HUES48 (cell line): ENCODE data around the gene PRKX.
A peak's percentile ranks its signal among the peaks of the same experiment; 100 is the strongest.
"Not testable (repeated sequence)": the region's sequence is repeated elsewhere in the genome, so short reads cannot be mapped to it uniquely, and the experiment has no call there.

Experiments used
- H3K27ac ChIP-seq: one replicate; pipeline ENCODE4 v1.7.0; 2013; ENCODE audit warnings: low read depth, low read length, inconsistent platforms
- H3K27me3 ChIP-seq: 2 replicates; pipeline ENCODE4 v1.6.1; 2013; ENCODE audit warnings: mild to moderate bottlenecking, low read length; ENCODE audit not compliant: control insufficient read depth, insufficient read depth
- H3K36me3 ChIP-seq: 2 replicates; pipeline ENCODE4 v1.6.1; 2013; ENCODE audit warnings: low read length; ENCODE audit not compliant: control insufficient read depth, insufficient read depth
- H3K4me1 ChIP-seq: 2 replicates; pipeline ENCODE4 v1.6.1; 2013; ENCODE audit warnings: mild to moderate bottlenecking, low read length; ENCODE audit not compliant: control insufficient read depth, insufficient read depth
- H3K4me3 ChIP-seq: 2 replicates; pipeline ENCODE4 v1.5.1; 2013; ENCODE audit warnings: mild to moderate bottlenecking, low read depth, low read length
- H3K9ac ChIP-seq: 2 replicates; pipeline ENCODE4 v1.6.1; 2013; ENCODE audit warnings: mild to moderate bottlenecking, low read depth, low read length, moderate library complexity
- H3K9me3 ChIP-seq: 2 replicates; pipeline ENCODE4 v1.6.1; 2013; ENCODE audit warnings: low read length; ENCODE audit not compliant: control insufficient read depth, insufficient read depth

The PRKX gene

DNA sequence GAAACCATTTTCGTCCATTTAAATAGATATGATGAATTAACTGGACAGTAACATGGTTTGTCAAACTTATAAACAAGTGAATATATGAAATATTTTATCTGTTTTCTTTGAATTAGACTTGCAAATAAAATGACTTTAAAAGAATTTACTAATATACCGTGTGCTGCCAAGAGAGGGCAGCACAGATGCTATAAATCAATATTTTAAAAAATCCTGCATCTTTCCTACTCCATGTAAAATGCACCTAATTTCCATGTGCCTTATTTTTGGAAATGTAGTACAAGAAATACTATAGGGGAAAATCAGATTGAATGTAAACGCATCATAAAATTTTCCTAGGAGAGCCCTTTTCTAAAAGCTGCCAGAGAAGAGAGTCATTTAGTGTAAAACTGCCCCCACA, 62.2 kb downstream of the PRKX start:
- Histone ChIP-seq H3K27me3 (no peaks in the 10 kb centered on the region), H3K9me3 (no peaks in the 10 kb centered on the region), H3K4me3 (no peak overlapping the region), H3K27ac (no peak overlapping the region), H3K9ac (no peak overlapping the region), H3K4me1 (no peaks in the 10 kb centered on the region), H3K36me3 (peaks cover 60% of the 10 kb centered on the region)

DNA sequence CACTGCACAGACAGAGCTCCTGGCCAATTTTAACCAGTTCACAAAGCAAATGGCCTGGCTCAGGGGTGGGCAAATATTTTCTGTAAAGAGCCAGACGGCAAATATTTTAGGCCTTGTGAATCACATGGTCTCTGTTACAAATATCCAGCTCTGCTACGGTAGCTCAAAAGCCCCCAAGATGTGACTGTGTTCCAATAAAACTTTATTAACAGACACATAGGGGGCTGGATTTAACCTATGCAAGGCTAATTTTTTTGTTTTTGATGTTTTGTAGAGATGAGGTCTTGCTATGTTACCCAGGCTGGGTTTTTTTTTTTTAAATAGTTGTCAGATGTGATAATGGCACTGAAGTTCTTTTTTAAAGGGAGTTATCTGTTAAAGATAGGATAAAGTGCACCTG, 65.4 kb downstream of the PRKX start:
- no peak overlapping the region for H3K4me3 ChIP-seq
- H3K4me1 ChIP-seq = no peaks in the 10 kb centered on the region
- no peaks in the 10 kb centered on the region for H3K27me3 ChIP-seq
- peaks cover 52% of the 10 kb centered on the region for H3K36me3 ChIP-seq
- no peaks in the 10 kb centered on the region for H3K9me3 ChIP-seq
- H3K9ac ChIP-seq = no peak overlapping the region
- no peak overlapping the region for H3K27ac ChIP-seq

GRCh38 chrX:3639858-3640631, 73.4 kb downstream of the PRKX start:
- Histone ChIP-seq H3K27ac (peak overlapping the region; percentile 38), H3K36me3 (peaks cover 40% of the 10 kb centered on the region)
- not testable (repeated sequence) for H3K4me1 ChIP-seq, H3K9me3 ChIP-seq, H3K27me3 ChIP-seq, H3K4me3 ChIP-seq, H3K9ac ChIP-seq

DNA sequence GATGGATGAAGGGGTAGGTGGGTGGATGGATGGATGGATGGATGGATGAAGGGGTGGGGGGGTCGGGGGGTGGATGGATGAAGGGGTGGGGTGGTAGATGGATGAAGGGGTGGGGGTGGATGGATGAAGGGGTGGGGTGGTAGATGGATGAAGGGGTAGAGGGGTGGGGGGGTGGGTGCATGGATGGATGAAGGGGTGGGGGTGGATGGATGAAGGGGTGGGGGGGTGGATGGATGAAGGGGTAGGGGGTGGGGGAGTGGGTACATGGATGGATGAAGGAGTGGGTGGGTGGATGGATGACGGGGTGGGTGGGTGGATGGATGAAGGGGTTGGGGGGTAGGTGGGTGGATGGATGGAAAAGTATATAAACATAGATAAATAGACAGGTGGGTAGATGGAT, 74.2 kb downstream of the PRKX start:
- H3K9me3 ChIP-seq = no peaks in the 10 kb centered on the region
- no peak overlapping the region for H3K4me3 ChIP-seq
- H3K27me3 ChIP-seq = no peaks in the 10 kb centered on the region
- H3K36me3 ChIP-seq = peaks cover 32% of the 10 kb centered on the region
- no peak overlapping the region for H3K27ac ChIP-seq
- no peak overlapping the region for H3K9ac ChIP-seq
- peaks cover 7% of the 10 kb centered on the region for H3K4me1 ChIP-seq

- Histone ChIP-seq H3K27me3 (no peaks in the 10 kb centered on the region), H3K4me1 (peaks cover 7% of the 10 kb centered on the region), H3K27ac (no peak overlapping the region), H3K9me3 (no peaks in the 10 kb centered on the region), H3K36me3 (peaks cover 31% of the 10 kb centered on the region), H3K9ac (no peak overlapping the region), H3K4me3 (no peak overlapping the region)
Observed at GRCh38 chrX:3638280-3638873, 75.1 kb downstream of the PRKX start.

- H3K27me3 ChIP-seq = no peaks in the 10 kb centered on the region
- H3K9ac ChIP-seq = no peak overlapping the region
- H3K9me3 ChIP-seq = no peaks in the 10 kb centered on the region
- peaks cover 33% of the 10 kb centered on the region for H3K36me3 ChIP-seq
- H3K4me3 ChIP-seq = no peak overlapping the region
- no peak overlapping the region for H3K27ac ChIP-seq
- H3K4me1 ChIP-seq = peaks cover 7% of the 10 kb centered on the region
Observed at GRCh38 chrX:3636803-3637202, 76.6 kb downstream of the PRKX start.

- no peak overlapping the region for H3K9ac ChIP-seq
- H3K4me3 ChIP-seq = no peak overlapping the region
- H3K9me3 ChIP-seq = no peaks in the 10 kb centered on the region
- peaks cover 60% of the 10 kb centered on the region for H3K36me3 ChIP-seq
- H3K27ac ChIP-seq = no peak overlapping the region
- no peaks in the 10 kb centered on the region for H3K27me3 ChIP-seq
- H3K4me1 ChIP-seq = no peaks in the 10 kb centered on the region
Observed at GRCh38 chrX:3631196-3631595, 82.3 kb downstream of the PRKX start.

- Histone ChIP-seq H3K4me3 (no peak overlapping the region), H3K36me3 (peaks cover 68% of the 10 kb centered on the region), H3K9ac (no peak overlapping the region), H3K4me1 (no peaks in the 10 kb centered on the region), H3K9me3 (no peaks in the 10 kb centered on the region), H3K27me3 (no peaks in the 10 kb centered on the region), H3K27ac (no peak overlapping the region)
Observed at GRCh38 chrX:3627594-3627993, 85.9 kb downstream of the PRKX start.

GRCh38 chrX:3621414-3621813, 92.0 kb downstream of the PRKX start:
- no peak overlapping the region for H3K4me3 ChIP-seq
- no peaks in the 10 kb centered on the region for H3K9me3 ChIP-seq
- H3K9ac ChIP-seq = no peak overlapping the region
- H3K27ac ChIP-seq = no peak overlapping the region
- peaks cover 83% of the 10 kb centered on the region for H3K36me3 ChIP-seq
- H3K4me1 ChIP-seq = no peaks in the 10 kb centered on the region
- H3K27me3 ChIP-seq = no peaks in the 10 kb centered on the region

GRCh38 chrX:3611744-3612143, 101.7 kb downstream of the PRKX start:
- H3K4me1 ChIP-seq, H3K9me3 ChIP-seq: not testable (repeated sequence)
- peaks cover 91% of the 10 kb centered on the region for H3K36me3 ChIP-seq

DNA sequence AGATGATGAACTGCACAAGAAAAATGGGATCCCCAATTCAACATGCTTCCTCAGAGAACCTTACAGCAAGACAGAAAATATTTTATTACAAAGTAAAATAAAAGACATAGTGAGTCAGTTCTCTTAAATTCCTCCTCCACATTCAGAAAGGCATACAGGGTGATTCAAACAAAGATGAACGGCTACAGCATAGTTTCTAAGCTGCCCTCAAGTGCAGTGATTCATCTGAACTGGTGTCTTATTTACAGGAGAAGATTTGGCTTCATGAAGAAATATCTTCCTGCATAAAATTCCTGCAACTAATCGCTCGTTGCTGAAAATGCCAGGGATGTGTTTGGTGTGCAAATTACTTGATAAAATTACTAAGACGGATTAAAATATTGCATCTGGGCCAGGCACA, 103.6 kb downstream of the PRKX start:
- Histone ChIP-seq H3K9ac (no peak overlapping the region), H3K27me3 (no peaks in the 10 kb centered on the region), H3K27ac (no peak overlapping the region), H3K4me1 (no peaks in the 10 kb centered on the region), H3K9me3 (no peaks in the 10 kb centered on the region), H3K36me3 (peaks cover 78% of the 10 kb centered on the region), H3K4me3 (no peak overlapping the region)

More at GRCh38 chrX:3611744-3612143, 101.7 kb downstream of the PRKX start:
- H3K9ac ChIP-seq, H3K4me3 ChIP-seq, H3K27me3 ChIP-seq, H3K27ac ChIP-seq: not testable (repeated sequence)
